HepG2 (cell line): ENCODE data around the gene FRMD5. TPM values are rescaled to one million over a fixed set of nuclear protein-coding genes. Genes with fewer than 3 reads are reported as not detected.

Experiments
- ATAC-seq: fragments of 200-7000 bp; cut with Tn5 transposase; 3 replicates; pipeline ENCODE4 v1.9.1; 2020; ENCODE audit warnings: mild to moderate bottlenecking, moderate library complexity
- BruUV-seq: library from RNA; stranded (reverse); fragments of 400-500 nt; replicated peaks from 2 replicates; lab custom pipeline; 2021; lab: Mats Ljungman, UMichigan
- CTCF ChIA-PET: fragments of 300-600 bp; formaldehyde crosslinking; extraction: SDS; loops from one replicate; lab custom pipeline; 2021; ENCODE audit warnings: low total read pairs, inconsistent platforms, low intra/inter-chr PET ratio; lab: Yijun Ruan, JAX
- POLR2A ChIA-PET: fragments of 350-600 bp; sonication (Branson Sonifier 250); formaldehyde crosslinking; loops from one replicate; lab custom pipeline; 2020; ENCODE audit warnings: antibody characterized with exemption, inconsistent platforms; lab: Yijun Ruan, JAX
- DNase-seq: peaks from one replicate; pipeline ENCODE4 v3.0.0-alpha.2; 2015; ENCODE audit warnings: low spot score
- FAIRE-seq: peaks from 3 replicates; lab custom pipeline; 2011; peaks lifted over from hg19 to GRCh38; lab: Jason Lieb, UNC
- H2AFZ ChIP-seq: one replicate; pipeline ENCODE4 v1.6.1; 2011; ENCODE audit warnings: low read length, inconsistent platforms
- H3K27ac ChIP-seq: fragments of 300-600 bp; 3 replicates; pipeline ENCODE4 v1.8.0; 2011; ENCODE audit warnings: mixed run types, mild to moderate bottlenecking, mixed read lengths, low read length, inconsistent platforms; ENCODE audit not compliant: insufficient read depth; ENCODE audit errors: extremely low read length
- H3K27me3 ChIP-seq, 2 experiments: fragments of 200-600 bp in 1 of 2; 2 replicates in 1 of 2; 3 replicates in 1 of 2; pipeline versions ENCODE4 v1.6.0 to v1.8.0; 2011; ENCODE audit warnings: low read length in 2 of 2, mild to moderate bottlenecking in 2 of 2, moderate library complexity in 2 of 2, inconsistent platforms in 1 of 2; ENCODE audit not compliant: insufficient read depth in 2 of 2, control insufficient read depth in 1 of 2
- H3K36me3 ChIP-seq, 2 experiments: fragments of 200-600 bp in 1 of 2; replicated peaks in 1 of 2; 2 replicates in 1 of 2; 3 replicates in 1 of 2; pipeline versions ENCODE4 v1.5.1 to v1.8.0; 2011; ENCODE audit warnings: low read length in 2 of 2, inconsistent platforms in 1 of 2; ENCODE audit not compliant: insufficient read depth in 2 of 2, control insufficient read depth in 1 of 2
- H3K4me1 ChIP-seq: 2 replicates; pipeline ENCODE4 v1.5.1; 2012; ENCODE audit warnings: low read length, inconsistent platforms; ENCODE audit not compliant: insufficient read depth
- H3K4me2 ChIP-seq: 2 replicates; pipeline ENCODE4 v1.6.0; 2011; ENCODE audit warnings: low read depth, low read length, inconsistent platforms
- H3K4me3 ChIP-seq, 3 experiments: fragments of 200-600 bp in 1 of 3; sonication (generic), shearing (Covaris generic) in 1 of 3; replicated peaks in 1 of 3; 2 replicates each; pipeline ENCODE4 v1.5.1; 2011 to 2016; ENCODE audit warnings: low read length in 3 of 3, inconsistent platforms in 2 of 3, low read depth in 2 of 3, mild to moderate bottlenecking in 2 of 3, control low read depth in 1 of 3, mixed read lengths in 1 of 3; ENCODE audit not compliant: insufficient read depth in 1 of 3
- H3K79me2 ChIP-seq: one replicate; pipeline ENCODE4 v1.6.1; 2011; ENCODE audit warnings: low read length, inconsistent platforms; ENCODE audit not compliant: insufficient read depth
- H3K9ac ChIP-seq: 2 replicates; pipeline ENCODE4 v1.6.0; 2011; ENCODE audit warnings: mild to moderate bottlenecking, low read depth, low read length, inconsistent platforms; ENCODE audit not compliant: insufficient read depth
- H3K9me3 ChIP-seq: 2 replicates; pipeline ENCODE4 v1.5.1; 2012; ENCODE audit warnings: mild to moderate bottlenecking, low read length
- H4K20me1 ChIP-seq: 2 replicates; pipeline ENCODE4 v1.6.0; 2011; ENCODE audit warnings: inconsistent platforms, mild to moderate bottlenecking, low read length, moderate library complexity; ENCODE audit not compliant: insufficient read depth
- GMEB1 ChIP-seq: sonication (generic); formaldehyde crosslinking; IDR thresholded peaks from 2 replicates; pipeline ENCODE4 v1.5.1; 2020; ENCODE audit warnings: missing genetic modification reagents, mild to moderate bottlenecking, borderline replicate concordance
- HMG20A ChIP-seq: IDR thresholded peaks from 2 replicates; pipeline ENCODE4 v1.6.1; 2016; ENCODE audit warnings: borderline replicate concordance
- HOXA9 ChIP-seq: sonication (generic); formaldehyde crosslinking; IDR thresholded peaks from 2 replicates; pipeline ENCODE4 v1.8.1; 2022; ENCODE audit warnings: missing genetic modification reagents, mild to moderate bottlenecking, moderate library complexity, borderline replicate concordance
- RFX5 ChIP-seq: IDR thresholded peaks from 2 replicates; pipeline ENCODE4 v1.6.1; 2011; ENCODE audit warnings: low read depth, low read length, improper control_type of control experiment
- TBX2 ChIP-seq: sonication (generic); formaldehyde crosslinking; IDR thresholded peaks from 2 replicates; pipeline ENCODE4 v1.5.0; 2020; ENCODE audit warnings: missing genetic modification reagents, mild to moderate bottlenecking, borderline replicate concordance
- TCF12 ChIP-seq, 2 experiments: fragments of 450-650 bp in 1 of 2; sonication (generic) in 1 of 2; formaldehyde crosslinking in 1 of 2; IDR thresholded peaks; 2 replicates each; pipeline versions ENCODE4 v1.6.1 to v1.8.0; 2017 to 2022; ENCODE audit warnings: antibody characterized with exemption in 1 of 2, mild to moderate bottlenecking in 1 of 2, missing genetic modification reagents in 1 of 2, moderate library complexity in 1 of 2
- U2AF2 ChIP-seq: fragments of 200-400 bp; formaldehyde crosslinking; IDR thresholded peaks from 2 replicates; pipeline ENCODE4 v1.6.1; 2017; ENCODE audit warnings: low read depth, mild to moderate bottlenecking, low read length
- ZNF18 ChIP-seq: sonication (generic); formaldehyde crosslinking; IDR thresholded peaks from 2 replicates; pipeline ENCODE4 v1.8.0; 2022; ENCODE audit warnings: mild to moderate bottlenecking, missing genetic modification reagents; ENCODE audit not compliant: insufficient replicate concordance
- ZNF563 ChIP-seq: sonication (generic); formaldehyde crosslinking; IDR thresholded peaks from 2 replicates; pipeline ENCODE4 v1.8.0; 2022; ENCODE audit warnings: mild to moderate bottlenecking, moderate library complexity, missing genetic modification reagents
- ZNF777 ChIP-seq: sonication (generic); formaldehyde crosslinking; IDR thresholded peaks from 2 replicates; pipeline ENCODE4 v1.4.0; 2020; ENCODE audit warnings: missing genetic modification reagents
- WGBS: methylation state at CpG from one replicate; pipeline ENCODE4 v1.1.6; 2017; ENCODE audit warnings: low lambda C conversion rate; 5-methylcytosine and 5-hydroxymethylcytosine counted together
- in situ Hi-C: cut with HindIII; loops from 2 replicates; pipeline ENCODE4 v1.10.0; 2017; ENCODE audit warnings: low pct_unique_long_range_greater_than_20kb; ENCODE audit not compliant: extremely low pct_ligation_motif_present
- intact Hi-C: fragments of 100-400 bp; cut with micrococcal nuclease; formaldehyde crosslinking; loops from one replicate; pipeline ENCODE4 v1.10.0; 2022; ENCODE audit not compliant: unreplicated experiment
- polyA plus RNA-seq, 8 experiments: library from polyadenylated mRNA; depleted of rRNA in 3 of 8; stranded (reverse) in 7 of 8; unstranded in 1 of 8; fragments of >200 nt; fragmentation: Illumina TruSeq in 4 of 8; extraction: Trizol in 4 of 8; gene quantifications; 2 replicates each; pipeline versions ENCODE4 v1.2.1 to v1.2.3, GENCODE V29; 2011 to 2016; ENCODE audit warnings: low read depth in 4 of 8, missing spikeins in 1 of 8, mixed read lengths in 1 of 8; ENCODE audit not compliant: insufficient read depth in 1 of 8
- total RNA-seq, 5 experiments: library from RNA; depleted of rRNA; stranded (reverse); fragments of >200 nt; fragmentation: Illumina TruSeq; extraction: Trizol; gene quantifications; 2 replicates each; pipeline ENCODE4 v1.2.3, GENCODE V29; 2016; ENCODE audit warnings: low read depth in 1 of 5
- TF ChIP-seq, protein P1 (sequence below): sonication (generic); formaldehyde crosslinking; IDR thresholded peaks from 2 replicates; pipeline ENCODE4 v1.4.0; 2020; ENCODE audit warnings: missing genetic modification reagents

Gene FRMD5
- total and polyA plus RNA-seq, 2 of the 13 experiments (the other 11 are each of a cell fraction or from before 2014, with no cell fraction given) = 0.93 to 1.5 TPM

- intact Hi-C loops = no loop called here
- no peak for FAIRE-seq
- WGBS = 21% methylated on average over 4 of the region's 4 CpGs
- POLR2A ChIA-PET = no interaction called here
- ATAC-seq = no peak
- TF ChIP-seq, protein P1, sequence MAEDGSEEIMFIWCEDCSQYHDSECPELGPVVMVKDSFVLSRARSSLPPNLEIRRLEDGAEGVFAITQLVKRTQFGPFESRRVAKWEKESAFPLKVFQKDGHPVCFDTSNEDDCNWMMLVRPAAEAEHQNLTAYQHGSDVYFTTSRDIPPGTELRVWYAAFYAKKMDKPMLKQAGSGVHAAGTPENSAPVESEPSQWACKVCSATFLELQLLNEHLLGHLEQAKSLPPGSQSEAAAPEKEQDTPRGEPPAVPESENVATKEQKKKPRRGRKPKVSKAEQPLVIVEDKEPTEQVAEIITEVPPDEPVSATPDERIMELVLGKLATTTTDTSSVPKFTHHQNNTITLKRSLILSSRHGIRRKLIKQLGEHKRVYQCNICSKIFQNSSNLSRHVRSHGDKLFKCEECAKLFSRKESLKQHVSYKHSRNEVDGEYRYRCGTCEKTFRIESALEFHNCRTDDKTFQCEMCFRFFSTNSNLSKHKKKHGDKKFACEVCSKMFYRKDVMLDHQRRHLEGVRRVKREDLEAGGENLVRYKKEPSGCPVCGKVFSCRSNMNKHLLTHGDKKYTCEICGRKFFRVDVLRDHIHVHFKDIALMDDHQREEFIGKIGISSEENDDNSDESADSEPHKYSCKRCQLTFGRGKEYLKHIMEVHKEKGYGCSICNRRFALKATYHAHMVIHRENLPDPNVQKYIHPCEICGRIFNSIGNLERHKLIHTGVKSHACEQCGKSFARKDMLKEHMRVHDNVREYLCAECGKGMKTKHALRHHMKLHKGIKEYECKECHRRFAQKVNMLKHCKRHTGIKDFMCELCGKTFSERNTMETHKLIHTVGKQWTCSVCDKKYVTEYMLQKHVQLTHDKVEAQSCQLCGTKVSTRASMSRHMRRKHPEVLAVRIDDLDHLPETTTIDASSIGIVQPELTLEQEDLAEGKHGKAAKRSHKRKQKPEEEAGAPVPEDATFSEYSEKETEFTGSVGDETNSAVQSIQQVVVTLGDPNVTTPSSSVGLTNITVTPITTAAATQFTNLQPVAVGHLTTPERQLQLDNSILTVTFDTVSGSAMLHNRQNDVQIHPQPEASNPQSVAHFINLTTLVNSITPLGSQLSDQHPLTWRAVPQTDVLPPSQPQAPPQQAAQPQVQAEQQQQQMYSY (CRISPR knock-in tag) = no peak
- no peak for TF ChIP-seq U2AF2
- Histone ChIP-seq H3K4me3 (no peak overlapping the region), H3K36me3 (no peaks in the 10 kb centered on the region), H3K27me3 (peaks cover 0 to 8% of the 10 kb centered on the region in 2 experiments; a peak in 2 of 5 replicates), H2AFZ (no peak overlapping the region), H3K4me1 (peaks cover 6% of the 10 kb centered on the region; the same call in 1 of the 2 replicates), H3K79me2 (no peaks in the 10 kb centered on the region), H3K9ac (no peak overlapping the region), H3K27ac (no peak overlapping the region), H3K9me3 (no peaks in the 10 kb centered on the region), H3K4me2 (no peak overlapping the region), H4K20me1 (no peaks in the 10 kb centered on the region)
- CTCF ChIA-PET = no interaction called here
- no TSS peak for BruUV-seq
- no peak for DNase-seq
- in situ Hi-C loops = no loop called here
These were observed 6.3 kb downstream of the FRMD5 start for GRCh38 chr15:44188795-44189194.

GRCh38 chr15:44186705-44187104 lies 8.4 kb downstream of the FRMD5 start:
- no peaks in the 10 kb centered on the region for H3K36me3 ChIP-seq
- intact Hi-C loops (no loop called here), in situ Hi-C loops (no loop called here)
- no peaks in the 10 kb centered on the region for H3K4me1 ChIP-seq
- no peaks in the 10 kb centered on the region for H3K27me3 ChIP-seq
- no peaks in the 10 kb centered on the region for H3K79me2 ChIP-seq
- FAIRE-seq (no peak), ATAC-seq (no peak), DNase-seq (no peak)
- H3K4me3 ChIP-seq = no peak overlapping the region
- H3K27ac ChIP-seq = no peak overlapping the region
- no peaks in the 10 kb centered on the region for H4K20me1 ChIP-seq
- WGBS = 18% methylated on average over 6 of the region's 6 CpGs
- H3K9me3 ChIP-seq = no peaks in the 10 kb centered on the region
- H3K9ac ChIP-seq = no peak overlapping the region
- ChIA-PET CTCF (no interaction called here), POLR2A (no interaction called here)
- H2AFZ ChIP-seq = no peak overlapping the region
- no peak overlapping the region for H3K4me2 ChIP-seq
- BruUV-seq = no TSS peak
- no peak for TF ChIP-seq HMG20A (CRISPR knock-in tag)
- no peak for TF ChIP-seq GMEB1 (CRISPR knock-in tag)
- no peak for TF ChIP-seq RFX5
- TF ChIP-seq HOXA9 (CRISPR knock-in tag) = no peak
- TF ChIP-seq TCF12 (IDR thresholded peaks at IDR 0.05) = no peak
- no peak for TF ChIP-seq TCF12 (CRISPR knock-in tag; IDR thresholded peaks at IDR 0.05)
- no peak for TF ChIP-seq ZNF18
- TF ChIP-seq TBX2 (CRISPR knock-in tag) = no peak
- no peak for TF ChIP-seq ZNF563 (CRISPR knock-in tag)
- no peak for TF ChIP-seq ZNF777 (CRISPR knock-in tag)
